ENCODE data around the gene LRRN3.

- TF ChIP-seq POLR2AphosphoS5 (IDR thresholded peaks at IDR 0.05; ENCODE audit: low read depth, low read length) (no peak), TAF1 (IDR thresholded peaks at IDR 0.05; ENCODE audit: borderline replicate concordance, insufficient read depth, low read length) (no peak), SIN3A (IDR thresholded peaks at IDR 0.05; ENCODE audit: borderline replicate concordance, insufficient read depth, low read length) (no peak)
- TF ChIP-seq, protein P1, sequence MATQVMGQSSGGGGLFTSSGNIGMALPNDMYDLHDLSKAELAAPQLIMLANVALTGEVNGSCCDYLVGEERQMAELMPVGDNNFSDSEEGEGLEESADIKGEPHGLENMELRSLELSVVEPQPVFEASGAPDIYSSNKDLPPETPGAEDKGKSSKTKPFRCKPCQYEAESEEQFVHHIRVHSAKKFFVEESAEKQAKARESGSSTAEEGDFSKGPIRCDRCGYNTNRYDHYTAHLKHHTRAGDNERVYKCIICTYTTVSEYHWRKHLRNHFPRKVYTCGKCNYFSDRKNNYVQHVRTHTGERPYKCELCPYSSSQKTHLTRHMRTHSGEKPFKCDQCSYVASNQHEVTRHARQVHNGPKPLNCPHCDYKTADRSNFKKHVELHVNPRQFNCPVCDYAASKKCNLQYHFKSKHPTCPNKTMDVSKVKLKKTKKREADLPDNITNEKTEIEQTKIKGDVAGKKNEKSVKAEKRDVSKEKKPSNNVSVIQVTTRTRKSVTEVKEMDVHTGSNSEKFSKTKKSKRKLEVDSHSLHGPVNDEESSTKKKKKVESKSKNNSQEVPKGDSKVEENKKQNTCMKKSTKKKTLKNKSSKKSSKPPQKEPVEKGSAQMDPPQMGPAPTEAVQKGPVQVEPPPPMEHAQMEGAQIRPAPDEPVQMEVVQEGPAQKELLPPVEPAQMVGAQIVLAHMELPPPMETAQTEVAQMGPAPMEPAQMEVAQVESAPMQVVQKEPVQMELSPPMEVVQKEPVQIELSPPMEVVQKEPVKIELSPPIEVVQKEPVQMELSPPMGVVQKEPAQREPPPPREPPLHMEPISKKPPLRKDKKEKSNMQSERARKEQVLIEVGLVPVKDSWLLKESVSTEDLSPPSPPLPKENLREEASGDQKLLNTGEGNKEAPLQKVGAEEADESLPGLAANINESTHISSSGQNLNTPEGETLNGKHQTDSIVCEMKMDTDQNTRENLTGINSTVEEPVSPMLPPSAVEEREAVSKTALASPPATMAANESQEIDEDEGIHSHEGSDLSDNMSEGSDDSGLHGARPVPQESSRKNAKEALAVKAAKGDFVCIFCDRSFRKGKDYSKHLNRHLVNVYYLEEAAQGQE (IDR thresholded peaks at IDR 0.05; ENCODE audit: insufficient read depth in 1 of 2, low read depth in 2 of 2, low read length in 2 of 2), result no peak
These were observed 68.5 kb downstream of the LRRN3 start for GRCh38 chr7:111159426-111159825.
